A673 (cell line): Measurements from ENCODE around the gene TAS2R16.

Source experiments
- EZH2 ChIP-seq: fragments of 200-600 bp; sonication (generic); IDR thresholded peaks from 2 replicates; pipeline ENCODE4 v1.6.1; 2017; ENCODE audit warnings: borderline replicate concordance, low read depth, mild to moderate bottlenecking, mixed read lengths, antibody characterized with exemption, low read length; ENCODE audit not compliant: poor library complexity, severe bottlenecking
- TF ChIP-seq, protein P1 (sequence below): fragments of 300-800, 200-600 bp; sonication (generic); conservative IDR thresholded peaks from 2 replicates; pipeline ENCODE4 v1.5.1; 2017; ENCODE audit warnings: low read depth, mild to moderate bottlenecking, antibody characterized with exemption, low read length, moderate library complexity, mixed read lengths

DNA sequence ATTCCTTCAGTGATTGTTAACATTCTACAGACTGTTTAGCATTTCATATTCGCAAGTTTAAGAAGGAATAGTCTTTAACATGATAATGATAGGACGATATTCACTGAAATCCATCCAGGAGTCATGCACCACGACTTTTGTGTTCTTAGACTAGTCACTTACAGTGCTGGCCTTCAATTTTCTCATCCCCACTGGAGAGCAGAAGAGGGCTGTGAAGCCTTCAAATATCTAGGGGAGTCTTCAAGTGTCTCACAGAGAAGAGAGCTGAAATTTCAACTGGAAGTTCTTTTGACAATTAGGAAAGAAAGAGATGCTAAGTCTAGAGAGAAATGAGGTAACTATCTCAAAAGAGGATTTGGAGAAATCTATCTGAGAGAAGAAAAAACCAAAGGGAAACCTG is 43.8 kb upstream of the TAS2R16 start:
- TF ChIP-seq, protein P1, sequence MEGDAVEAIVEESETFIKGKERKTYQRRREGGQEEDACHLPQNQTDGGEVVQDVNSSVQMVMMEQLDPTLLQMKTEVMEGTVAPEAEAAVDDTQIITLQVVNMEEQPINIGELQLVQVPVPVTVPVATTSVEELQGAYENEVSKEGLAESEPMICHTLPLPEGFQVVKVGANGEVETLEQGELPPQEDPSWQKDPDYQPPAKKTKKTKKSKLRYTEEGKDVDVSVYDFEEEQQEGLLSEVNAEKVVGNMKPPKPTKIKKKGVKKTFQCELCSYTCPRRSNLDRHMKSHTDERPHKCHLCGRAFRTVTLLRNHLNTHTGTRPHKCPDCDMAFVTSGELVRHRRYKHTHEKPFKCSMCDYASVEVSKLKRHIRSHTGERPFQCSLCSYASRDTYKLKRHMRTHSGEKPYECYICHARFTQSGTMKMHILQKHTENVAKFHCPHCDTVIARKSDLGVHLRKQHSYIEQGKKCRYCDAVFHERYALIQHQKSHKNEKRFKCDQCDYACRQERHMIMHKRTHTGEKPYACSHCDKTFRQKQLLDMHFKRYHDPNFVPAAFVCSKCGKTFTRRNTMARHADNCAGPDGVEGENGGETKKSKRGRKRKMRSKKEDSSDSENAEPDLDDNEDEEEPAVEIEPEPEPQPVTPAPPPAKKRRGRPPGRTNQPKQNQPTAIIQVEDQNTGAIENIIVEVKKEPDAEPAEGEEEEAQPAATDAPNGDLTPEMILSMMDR: no peak
- TF ChIP-seq EZH2: no peak
